Fibroblast of skin of right biceps (primary cell): ENCODE data around the gene SCARF2.
A peak's percentile ranks its signal among the peaks of the same experiment; 100 is the strongest.
"Not testable (repeated sequence)": the region's sequence is repeated elsewhere in the genome, so short reads cannot be mapped to it uniquely, and the experiment has no call there.

Source experiments
- DNase-seq: peaks from one replicate; pipeline ENCODE4 v3.0.0-alpha.2; 2013

SCARF2 gene

DNA sequence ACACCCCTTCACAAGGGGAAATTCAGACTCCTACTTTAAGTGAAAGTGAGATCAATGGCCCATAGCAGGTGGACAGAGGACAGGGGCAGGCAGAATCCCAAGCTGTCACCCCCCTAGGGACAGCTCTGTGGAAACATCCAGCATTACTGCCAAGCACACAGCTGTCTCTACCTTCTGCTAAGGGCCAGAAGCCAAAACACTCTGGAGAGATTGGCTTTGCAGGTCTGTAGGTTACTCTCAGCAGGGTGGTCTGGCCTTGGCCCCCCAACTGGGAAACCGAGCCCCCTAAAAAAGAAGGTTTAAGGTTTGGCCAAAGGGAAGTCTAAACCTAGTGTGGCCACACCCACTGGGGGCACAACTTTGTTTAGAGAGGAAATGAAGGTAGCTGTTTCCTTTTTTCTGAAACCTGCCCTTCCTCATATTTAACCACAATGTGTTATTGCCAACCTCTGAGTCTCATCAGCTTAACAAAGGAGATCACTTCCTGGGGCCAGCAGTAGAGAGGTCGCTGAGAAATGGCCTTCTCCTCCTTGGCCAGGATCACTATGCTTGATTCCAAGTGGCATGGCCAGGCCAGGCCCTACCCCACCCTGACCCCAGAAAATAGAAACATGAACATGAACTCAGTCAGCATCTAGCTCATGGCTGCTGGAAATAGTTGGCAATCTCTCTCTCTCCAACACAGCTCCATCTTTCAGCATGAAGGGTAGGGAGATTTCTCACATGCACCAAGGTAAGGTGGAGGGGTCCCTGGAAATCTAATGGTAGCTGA lies 25.9 kb upstream of the SCARF2 start:
- no peak for DNase-seq

DNA sequence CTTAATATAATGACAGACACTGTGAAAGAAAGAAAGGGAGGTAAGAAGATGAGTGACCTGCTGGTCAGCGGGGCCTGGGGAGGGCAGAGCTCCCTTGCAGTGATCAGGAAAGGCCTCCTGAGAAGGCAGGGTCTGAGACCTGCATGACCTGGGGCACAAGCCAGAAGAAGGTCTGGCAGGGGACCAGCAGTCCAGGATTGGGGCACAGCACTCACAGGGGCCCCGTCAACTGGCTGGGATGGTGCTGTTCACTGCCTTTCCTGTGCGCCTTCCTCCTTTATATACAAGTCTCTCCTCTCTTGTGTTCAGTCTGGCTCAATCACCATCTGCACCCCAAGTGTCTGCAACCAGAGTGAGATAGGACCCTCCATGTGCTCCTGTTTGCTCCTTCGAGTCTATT lies 22.2 kb upstream of the SCARF2 start:
- no peak for DNase-seq

DNA sequence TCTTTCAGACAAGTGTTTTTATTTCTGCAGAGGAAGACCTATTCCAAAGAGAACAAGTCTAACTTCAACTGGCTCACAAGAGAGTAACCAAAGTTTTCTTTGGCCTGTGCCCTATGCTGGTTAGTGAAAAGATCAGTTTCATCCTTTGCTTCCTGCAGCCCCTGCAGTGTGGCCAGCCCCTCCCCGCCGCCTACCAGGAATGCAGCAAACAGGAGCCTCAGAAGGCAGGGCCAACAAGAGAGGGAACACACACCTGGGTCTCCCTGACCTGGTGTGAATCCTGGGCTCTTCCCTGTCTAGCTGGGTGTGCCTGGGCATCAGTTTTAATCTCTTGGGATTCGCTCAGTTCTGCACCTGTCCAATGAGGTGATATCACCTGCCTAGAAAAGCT lies 21.5 kb upstream of the SCARF2 start:
- DNase-seq, result no peak

DNA sequence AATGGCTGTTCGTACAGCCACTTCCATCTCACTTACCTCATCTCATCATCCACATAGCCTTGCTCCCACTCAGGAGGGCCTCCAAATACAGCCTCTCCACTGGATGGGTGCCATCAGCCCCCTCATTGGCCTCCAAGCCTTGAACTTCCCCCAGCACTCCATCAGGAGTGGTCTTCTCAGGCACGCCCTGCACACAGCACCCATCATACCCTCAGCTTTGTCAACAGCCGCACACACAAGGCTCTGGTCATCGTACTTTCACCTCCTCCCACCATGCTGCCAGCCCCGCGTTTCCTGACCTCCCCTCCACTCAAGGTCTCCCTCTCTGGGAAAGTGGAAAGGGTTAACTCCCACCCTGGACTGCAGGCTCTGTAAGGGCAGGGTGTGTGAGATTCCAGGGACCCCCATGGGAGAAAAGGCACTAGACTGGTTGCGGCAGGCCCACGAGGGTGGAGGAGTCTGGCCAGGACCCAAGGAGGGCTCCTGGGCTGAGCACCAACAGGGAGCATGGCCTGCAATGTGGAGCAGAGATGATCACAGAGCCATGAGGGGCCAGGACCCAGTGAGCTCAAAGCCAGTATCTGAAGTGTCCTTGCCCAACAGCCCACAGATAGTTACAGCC lies 21.0 kb upstream of the SCARF2 start:
- DNase-seq, result no peak

DNA sequence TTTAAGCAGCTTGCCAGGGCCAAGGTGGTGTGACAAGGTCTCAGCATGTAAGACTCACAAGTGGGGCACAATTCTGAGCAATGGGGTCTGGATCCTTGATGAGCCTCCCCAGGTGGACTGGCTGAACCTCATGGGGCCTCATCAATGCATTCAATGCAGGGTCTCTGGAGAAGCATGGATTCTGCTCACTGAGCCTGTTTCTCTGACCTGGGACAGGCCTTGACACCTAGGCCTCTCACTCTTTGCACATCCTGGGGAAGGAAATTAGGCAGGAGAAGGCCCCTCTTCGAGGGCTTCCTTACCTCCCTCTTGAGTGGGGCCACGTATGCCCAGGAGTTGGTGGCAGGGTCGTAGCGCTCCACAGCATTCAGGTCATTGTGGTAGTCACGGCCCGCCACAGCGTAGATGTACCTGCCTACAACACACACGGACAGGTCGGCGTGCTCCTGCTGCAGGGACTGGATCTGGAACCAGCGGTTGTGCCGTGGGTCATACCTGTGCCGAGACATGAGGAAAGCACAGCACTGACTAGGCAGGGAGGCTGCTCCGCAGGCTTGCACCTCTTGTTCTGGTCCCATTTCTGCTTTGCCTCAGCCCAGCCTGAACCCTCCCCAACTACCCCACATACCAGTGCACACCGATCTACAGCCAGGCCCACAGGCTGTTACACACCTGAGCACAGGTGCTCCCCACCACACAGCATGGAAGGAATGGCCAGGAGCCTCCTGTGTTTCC lies 20.0 kb upstream of the SCARF2 start:
- no peak for DNase-seq

DNA sequence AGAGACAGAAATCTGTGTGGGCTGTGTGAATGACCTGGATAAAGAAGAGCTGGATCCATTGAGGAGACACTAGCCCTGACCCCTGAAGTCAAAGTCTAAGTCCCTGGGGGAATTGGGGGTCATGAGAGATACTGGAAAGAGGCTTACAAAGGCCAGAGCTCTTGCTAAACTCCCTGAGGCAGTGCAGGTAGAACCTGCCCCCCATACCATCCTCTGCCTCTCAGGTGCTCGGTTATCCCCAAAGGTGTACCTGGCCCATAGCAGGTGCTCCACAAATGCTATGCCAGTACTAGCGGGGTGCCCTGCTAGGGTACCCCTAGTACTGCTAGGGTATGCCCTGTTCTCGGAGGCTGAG lies 19.1 kb upstream of the SCARF2 start:
- no peak for DNase-seq

DNA sequence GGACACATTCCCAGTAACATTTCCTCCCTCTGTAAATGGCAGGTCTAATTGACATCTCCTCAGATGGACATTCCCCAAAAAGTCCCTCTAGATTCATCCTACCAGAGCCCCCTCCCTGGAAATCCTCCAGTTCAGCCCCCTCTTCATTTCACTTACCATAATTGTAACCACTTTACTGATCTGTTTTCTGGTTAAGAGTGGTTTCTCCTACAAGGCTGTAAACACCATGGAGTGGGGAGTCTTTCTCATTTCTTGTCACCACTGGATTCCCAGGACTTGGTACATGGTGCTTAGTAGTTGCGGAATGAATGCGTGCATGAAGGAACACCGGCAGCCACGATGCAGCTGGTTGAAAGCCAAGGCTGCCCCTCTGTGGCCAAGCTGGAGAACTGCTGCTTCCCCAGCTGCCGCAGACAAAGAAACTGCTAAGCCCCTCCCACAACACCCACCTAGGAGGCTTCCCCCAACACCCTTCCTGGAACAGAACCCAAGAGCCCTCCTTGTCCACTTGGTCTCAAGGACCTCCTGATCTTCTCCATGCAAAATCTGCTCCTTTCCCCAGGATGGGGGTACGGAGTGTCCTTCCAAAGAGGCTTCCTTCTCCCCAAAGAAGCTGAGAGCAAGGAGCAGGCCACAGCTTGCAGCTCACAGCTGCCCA lies 18.6 kb upstream of the SCARF2 start:
- DNase-seq, result peak; percentile 83

DNA sequence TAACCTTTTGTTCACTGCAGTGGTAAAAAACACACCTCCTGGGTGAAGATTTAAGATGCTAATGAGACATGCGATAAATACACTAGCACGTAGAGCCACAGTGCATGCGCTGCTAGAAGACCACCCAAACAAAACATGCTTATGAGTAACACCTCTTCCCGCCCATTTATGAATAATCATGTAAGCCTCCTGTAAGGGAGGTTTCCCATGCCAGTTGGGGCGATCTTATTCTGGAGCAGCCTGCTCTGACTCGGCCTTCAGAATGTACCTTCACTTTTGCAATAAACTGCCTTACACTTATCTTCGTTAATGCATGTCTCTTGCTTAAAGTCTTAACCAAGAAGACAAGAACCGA lies 18.1 kb upstream of the SCARF2 start:
- DNase-seq, result peak; percentile 49

DNA sequence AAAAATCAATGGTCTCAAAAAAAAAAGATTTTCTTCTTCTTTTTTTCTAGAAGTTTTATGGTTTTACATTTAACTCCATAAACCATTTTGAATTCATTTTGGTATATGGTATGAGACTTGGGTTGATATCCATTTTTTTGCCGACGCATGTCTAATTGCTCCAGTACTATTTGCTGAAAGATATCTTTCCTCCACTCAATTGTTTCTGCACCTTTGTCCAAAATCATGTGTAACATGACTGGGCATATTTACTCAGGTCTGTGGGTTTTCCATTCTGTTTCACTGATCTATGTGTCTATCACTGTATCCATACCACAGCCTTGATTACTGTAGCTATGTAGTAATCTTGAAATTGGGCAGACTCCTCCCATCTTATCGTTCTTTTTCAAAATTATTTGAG lies 15.6 kb upstream of the SCARF2 start:
- no peak for DNase-seq

DNA sequence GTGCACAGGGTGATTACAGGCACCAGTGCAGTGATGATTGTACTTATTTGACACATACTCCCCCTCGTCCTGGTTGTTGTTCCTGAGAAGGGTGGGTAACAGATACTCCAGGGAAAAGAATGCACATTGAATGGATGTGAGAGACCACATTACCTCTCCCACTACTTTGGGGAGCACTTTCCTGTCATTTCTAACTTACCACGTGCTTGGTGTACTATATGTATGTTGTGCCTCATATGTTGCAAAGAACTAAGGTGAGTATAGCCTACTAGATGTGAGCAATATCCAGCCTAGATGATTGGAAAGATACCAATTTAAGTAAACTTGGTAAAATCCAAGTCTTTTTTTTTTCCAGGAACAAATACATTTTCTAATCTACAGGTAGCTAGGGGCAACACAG lies 14.3 kb upstream of the SCARF2 start:
- no peak for DNase-seq

DNA sequence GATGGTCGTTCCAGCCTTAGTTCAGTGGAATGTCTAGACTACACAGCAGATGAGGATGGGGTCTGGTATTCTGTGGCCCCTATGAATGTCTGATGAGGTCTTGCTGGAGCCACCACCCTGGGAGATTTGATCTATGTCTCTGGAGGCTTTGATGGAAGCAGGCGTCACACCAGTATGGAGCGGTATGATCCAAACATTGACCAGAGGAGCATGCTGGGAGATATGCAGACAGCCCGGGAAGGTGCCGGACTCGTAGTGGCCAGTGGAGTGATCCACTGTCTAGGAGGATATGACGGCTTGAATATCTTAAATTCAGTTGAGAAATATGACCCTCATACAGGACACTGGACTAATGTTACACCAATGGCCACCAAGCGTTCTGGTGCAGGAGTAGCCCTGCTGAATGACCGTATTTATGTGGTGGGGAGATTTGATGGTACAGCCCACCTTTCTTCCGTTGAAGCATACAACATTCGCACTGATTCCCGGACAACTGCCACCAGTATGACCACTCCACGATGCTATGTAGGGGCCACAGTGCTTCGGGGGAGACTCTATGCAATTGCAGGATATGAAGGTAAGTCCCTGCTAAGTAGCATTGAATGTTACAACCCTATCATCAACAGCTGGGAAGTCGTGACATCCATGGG lies 13.6 kb upstream of the SCARF2 start:
- DNase-seq, result not testable (repeated sequence)

DNA sequence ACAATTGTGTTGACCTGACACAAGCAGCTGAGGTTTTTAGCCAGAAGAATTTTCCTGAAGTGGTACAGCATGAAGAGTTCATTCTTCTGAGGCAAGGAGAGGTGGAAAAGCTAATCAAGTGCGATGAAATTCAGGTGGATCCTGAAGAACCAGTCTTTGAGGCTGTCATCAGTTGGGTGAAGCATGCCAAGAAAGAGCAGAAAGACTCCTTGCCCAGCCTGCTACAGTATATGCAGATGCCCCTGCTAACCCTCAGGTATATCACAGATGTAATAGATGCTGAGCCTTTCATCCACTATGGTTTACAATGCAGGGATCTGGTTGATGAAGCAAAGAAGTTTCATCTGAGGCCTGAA lies 12.9 kb upstream of the SCARF2 start:
- no peak for DNase-seq

DNA sequence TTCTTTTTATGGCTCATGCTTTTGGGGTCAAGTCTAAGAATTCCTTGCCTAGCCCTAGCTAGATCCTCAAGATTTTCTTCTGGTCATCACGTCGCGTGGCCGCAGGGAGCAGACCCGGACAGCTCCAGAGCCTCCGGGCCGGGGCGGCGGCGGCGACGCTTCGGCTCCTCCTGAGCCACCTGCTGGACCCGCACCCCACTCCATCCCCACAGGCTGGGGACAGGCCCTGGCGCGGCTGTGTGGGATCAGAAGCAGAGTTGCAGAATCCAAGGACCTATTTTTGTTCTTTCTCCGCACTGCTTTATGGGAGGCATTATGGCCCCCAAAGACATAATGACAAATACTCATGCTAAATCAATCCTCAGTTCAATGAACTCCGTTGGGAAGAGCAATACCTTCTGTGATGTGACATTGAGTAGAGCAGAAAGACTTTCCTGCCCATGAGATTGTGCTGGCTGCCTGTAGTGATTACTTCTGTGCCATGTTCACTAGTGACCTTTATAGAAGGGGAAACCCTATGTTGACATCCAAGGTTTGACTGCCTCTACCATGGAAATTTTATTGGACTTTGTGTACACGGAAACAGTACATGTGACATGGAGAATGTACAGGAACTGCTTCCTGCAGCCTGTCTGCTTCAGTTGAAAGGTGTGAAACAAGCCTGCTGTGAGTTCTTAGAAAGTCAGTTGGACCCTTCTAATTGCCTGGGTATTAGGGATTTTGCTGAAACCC lies 12.4 kb upstream of the SCARF2 start:
- no peak for DNase-seq

DNA sequence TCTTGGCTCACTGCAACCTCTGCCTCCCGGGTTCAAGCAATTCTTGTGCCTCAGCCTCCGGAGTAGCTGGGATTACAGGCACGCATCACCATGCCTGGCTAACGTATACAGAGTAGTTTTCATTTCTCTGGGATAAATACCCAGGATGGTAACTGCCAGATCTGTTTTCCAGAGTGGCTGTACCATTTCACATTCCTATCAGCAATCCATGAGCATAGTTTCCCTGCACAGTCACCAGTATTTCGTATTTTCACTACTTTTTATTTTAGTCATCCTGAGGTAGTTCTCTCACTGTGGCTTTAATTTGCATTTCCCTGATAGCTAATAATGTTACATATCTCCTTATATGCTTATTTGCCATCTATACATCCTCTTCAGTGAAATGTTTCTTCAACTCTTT lies 11.0 kb upstream of the SCARF2 start:
- peak; percentile 26 for DNase-seq

DNA sequence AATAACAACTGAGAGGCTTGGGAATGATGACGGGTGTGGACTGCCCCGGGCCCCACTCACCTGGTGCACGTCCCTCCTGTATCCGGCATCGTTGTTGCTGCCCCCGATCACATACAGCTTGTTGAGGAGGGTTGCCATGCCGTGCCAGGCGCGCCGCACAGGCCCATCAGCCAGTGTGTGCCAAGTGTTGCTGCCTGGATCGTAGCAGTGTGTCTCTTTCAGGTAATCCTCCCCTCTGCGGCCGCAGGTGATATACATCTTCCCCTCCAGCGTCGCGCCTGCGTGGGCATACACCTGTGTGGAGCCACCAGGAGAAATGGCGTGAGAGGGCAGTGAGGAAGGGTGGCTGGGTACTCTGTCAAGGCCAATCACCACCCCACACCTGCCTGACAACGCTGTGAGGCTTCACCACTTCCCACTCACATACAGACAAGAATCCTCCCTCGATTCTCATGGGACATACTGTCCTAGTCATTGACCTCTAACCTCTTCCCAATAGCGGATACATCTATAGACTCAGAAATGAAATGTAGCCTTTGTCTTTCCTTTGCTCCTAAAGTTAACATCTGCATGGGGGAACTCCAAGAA lies 8.9 kb upstream of the SCARF2 start:
- no peak for DNase-seq

DNA sequence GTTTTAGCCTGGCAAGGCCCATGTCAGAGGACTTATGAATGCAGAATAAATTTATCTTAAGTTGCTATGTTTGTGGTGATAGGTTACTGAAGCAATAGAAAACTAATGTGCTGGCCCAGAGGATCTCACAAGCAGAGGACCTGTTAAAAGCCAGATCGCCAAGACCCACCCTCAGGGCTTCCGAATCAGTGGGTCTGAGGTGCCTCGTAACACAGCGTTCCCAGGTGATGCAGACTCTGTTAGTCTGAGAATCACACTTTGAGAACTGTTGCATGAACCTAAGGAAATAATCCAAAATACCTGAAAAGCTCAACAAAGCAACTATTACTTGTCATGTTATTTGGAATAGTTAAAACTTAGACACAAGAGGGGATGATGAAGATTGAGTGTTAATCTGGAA lies 6.7 kb upstream of the SCARF2 start:
- DNase-seq, result no peak

DNA sequence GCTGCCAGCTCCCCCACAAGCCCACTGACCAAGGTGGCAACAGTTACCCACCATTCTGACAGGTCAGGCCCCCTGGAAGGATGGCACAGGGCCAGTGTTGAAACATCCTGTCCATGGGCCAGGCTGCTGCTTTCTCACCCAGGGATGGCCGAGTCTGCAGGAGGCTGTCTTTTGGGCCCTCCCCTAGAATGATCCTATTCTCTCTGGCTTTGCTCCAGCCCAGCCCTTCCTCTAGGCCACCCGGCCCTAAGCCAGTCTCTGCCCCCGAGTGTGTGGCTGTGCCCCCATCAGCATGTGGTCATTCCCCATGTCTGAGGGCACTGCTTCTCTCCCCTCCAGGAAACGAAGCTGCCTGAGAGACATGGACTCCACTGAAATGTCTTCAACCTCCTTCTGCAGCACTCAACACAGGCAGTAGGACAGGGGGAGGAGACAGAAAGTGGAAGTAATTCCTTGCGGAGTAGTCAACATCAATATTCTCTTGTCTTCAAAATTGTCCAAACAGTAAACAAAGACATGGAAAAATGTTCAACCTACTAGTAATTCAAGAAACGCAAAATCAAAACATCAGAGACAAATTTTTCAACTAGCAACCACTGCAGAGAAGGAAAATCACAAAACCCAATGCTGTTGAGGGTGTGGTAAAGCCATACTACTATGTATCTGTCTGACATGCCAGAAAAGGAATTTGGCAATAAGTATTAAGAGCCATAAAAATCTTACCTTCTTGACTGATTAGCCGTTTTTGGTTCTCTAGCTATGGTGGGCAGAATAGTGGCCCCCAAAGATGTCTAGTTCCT lies 5.1 kb upstream of the SCARF2 start:
- no peak for DNase-seq

DNA sequence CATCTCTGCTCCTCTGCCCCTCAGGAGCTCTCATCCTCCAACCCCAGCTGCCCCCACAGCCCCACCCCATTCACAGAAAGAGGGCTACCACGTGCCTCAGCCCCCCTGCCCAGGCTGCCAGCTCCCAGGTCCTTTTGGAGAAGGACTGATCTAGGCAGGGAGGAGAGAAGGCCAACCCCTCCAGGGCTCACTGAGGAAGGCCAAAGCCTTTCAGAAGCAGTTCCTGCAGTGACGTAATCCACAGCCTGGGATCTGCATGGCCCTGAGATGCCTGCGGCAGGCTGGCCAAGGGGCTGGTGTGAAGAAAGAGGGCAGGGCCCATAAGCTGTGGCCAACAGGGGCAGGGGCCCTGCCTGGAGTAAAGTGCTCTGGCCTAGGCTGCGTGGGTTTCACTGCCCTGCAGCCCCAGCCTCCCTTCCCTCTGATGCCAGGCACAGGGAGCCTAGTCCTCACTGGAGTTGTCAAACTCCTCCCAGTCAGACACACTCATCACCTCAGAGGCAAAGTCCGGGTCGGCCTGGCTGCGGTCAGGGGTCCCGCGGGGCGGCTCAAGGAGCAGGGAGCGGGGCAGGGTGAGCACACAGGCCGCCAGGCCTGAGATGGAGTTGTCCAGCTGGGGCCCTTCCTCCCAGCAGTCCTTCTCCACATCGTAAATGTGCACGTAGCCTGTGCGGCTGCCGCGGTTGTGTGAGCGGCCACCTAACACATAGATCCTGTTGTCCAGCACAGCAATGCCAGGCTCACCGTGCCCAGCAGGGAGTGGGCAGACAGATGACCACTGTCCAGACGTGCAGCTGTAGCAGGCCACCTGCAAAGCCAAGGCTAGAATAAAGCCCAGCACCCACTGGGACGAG lies 4.2 kb upstream of the SCARF2 start:
- no peak for DNase-seq

DNA sequence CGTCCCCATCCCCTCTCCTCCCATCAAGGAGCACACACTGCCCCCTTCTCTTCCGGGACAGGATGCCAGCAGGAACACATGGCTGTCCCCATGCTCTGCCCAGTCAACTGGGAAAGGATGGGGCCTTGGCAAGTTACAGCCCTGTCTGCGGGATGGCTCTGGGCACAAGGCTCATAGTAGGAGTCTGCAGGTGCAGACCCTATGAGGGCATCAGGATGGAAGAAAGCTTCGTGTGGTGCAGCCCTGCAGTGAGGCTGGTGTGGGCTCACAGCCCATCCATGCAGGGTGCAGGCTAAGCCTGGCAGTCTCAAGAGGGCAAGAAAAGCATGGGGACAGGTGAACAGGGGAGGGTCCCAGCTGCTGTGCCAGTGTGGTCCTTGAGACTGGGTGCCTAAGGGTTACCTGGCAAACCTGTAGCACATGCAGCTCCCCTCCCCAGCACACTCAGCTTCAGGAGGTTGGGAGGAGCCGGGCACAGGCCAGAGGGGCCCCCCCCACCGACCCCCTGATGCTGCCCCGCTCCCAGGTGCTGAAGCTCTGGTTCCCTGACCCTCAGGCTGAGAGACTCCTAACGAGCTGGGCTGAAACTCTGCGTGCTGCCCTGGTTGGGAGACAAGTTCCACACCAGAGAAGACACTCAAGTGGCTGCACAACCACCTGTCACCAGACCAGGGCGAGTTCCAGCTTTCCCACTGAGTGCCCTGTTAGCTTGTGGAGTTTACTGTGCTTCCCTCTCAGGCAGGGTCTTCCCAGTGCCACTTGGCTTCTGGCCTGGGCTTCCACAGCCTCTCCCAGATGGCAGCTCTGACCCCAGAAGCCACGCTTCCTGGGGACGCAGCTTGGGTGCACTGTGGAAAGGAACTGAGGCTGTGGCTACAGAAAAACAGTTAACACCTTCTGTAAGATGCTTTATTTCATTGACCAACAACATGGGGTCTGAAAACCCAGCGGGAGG lies 3.3 kb upstream of the SCARF2 start:
- no peak for DNase-seq
